H9 (cell line): ENCODE data around the gene ITGAX. TPM values are rescaled to one million over a fixed set of nuclear protein-coding genes. Genes with fewer than 3 reads are reported as not detected.

Experiments used
- DNase-seq: peaks from one replicate; pipeline ENCODE4 v3.0.0-alpha.2; 2017
- H2AFZ ChIP-seq: one replicate; pipeline ENCODE4 v1.6.1; 2013; ENCODE audit warnings: mild to moderate bottlenecking, low read length, control low read depth, moderate library complexity
- H2AK5ac ChIP-seq: 2 replicates; pipeline ENCODE4 v1.6.1; 2013; ENCODE audit warnings: low read length, control low read depth, mixed read lengths; ENCODE audit not compliant: insufficient read length
- H2BK120ac ChIP-seq: one replicate; pipeline ENCODE4 v1.6.1; 2013; ENCODE audit warnings: low read depth, mild to moderate bottlenecking, low read length, control low read depth, inconsistent platforms; ENCODE audit not compliant: poor library complexity, severe bottlenecking
- H2BK12ac ChIP-seq: 2 replicates; pipeline ENCODE4 v1.6.1; 2013; ENCODE audit warnings: low read length, control low read depth, mixed read lengths, low read depth; ENCODE audit not compliant: insufficient read length
- H2BK15ac ChIP-seq: 2 replicates; pipeline ENCODE4 v1.6.1; 2013; ENCODE audit warnings: low read depth, low read length, control low read depth
- H2BK20ac ChIP-seq: one replicate; pipeline ENCODE4 v1.6.1; 2013; ENCODE audit warnings: low read depth, mild to moderate bottlenecking, low read length, control low read depth, inconsistent platforms; ENCODE audit not compliant: poor library complexity, severe bottlenecking
- H2BK5ac ChIP-seq: 2 replicates; pipeline ENCODE4 v1.6.1; 2013; ENCODE audit warnings: low read length, control low read depth, mixed read lengths; ENCODE audit not compliant: insufficient read length
- H3K14ac ChIP-seq: 2 replicates; pipeline ENCODE4 v1.6.1; 2013; ENCODE audit warnings: low read length, control low read depth; ENCODE audit not compliant: insufficient read depth
- H3K18ac ChIP-seq: 2 replicates; pipeline ENCODE4 v1.6.1; 2013; ENCODE audit warnings: low read depth, mild to moderate bottlenecking, mixed read lengths, low read length, control low read depth; ENCODE audit not compliant: insufficient read length
- H3K23ac ChIP-seq: 2 replicates; pipeline ENCODE4 v1.6.1; 2013; ENCODE audit warnings: low read length, control low read depth, mixed read lengths, low read depth; ENCODE audit not compliant: insufficient read length
- H3K23me2 ChIP-seq: 2 replicates; pipeline ENCODE4 v1.6.1; 2013; ENCODE audit warnings: low read depth, mild to moderate bottlenecking, mixed read lengths, low read length, control low read depth; ENCODE audit not compliant: insufficient read length, poor library complexity, severe bottlenecking
- H3K27ac ChIP-seq: 2 replicates; pipeline ENCODE4 v1.5.1; 2013; ENCODE audit warnings: low read length, control low read depth, mixed read lengths, low read depth; ENCODE audit not compliant: insufficient read length
- H3K27me3 ChIP-seq: 2 replicates; pipeline ENCODE4 v1.6.1; 2013; ENCODE audit warnings: low read length, control low read depth, inconsistent platforms; ENCODE audit not compliant: insufficient read depth
- H3K4ac ChIP-seq: 2 replicates; pipeline ENCODE4 v1.6.1; 2013; ENCODE audit warnings: low read depth, mild to moderate bottlenecking, control low read depth, inconsistent platforms, low read length, moderate library complexity
- H3K4me1 ChIP-seq: 2 replicates; pipeline ENCODE4 v1.6.1; 2013; ENCODE audit warnings: low read length, control low read depth, inconsistent platforms; ENCODE audit not compliant: insufficient read depth
- H3K4me2 ChIP-seq: 2 replicates; pipeline ENCODE4 v1.6.1; 2013; ENCODE audit warnings: low read length, control low read depth, mixed read lengths; ENCODE audit not compliant: insufficient read length, insufficient read depth
- H3K56ac ChIP-seq: 2 replicates; pipeline ENCODE4 v1.6.1; 2013; ENCODE audit warnings: low read depth, mild to moderate bottlenecking, mixed read lengths, low read length, control low read depth; ENCODE audit not compliant: insufficient read length
- H3K79me1 ChIP-seq: 2 replicates; pipeline ENCODE4 v1.6.1; 2013; ENCODE audit warnings: low read depth, mild to moderate bottlenecking, moderate library complexity, low read length, control low read depth, inconsistent platforms; ENCODE audit not compliant: insufficient read depth, poor library complexity, severe bottlenecking
- H3K79me2 ChIP-seq: 2 replicates; pipeline ENCODE4 v1.6.1; 2013; ENCODE audit warnings: low read length, control low read depth, inconsistent platforms; ENCODE audit not compliant: insufficient read depth
- H3K9ac ChIP-seq: 2 replicates; pipeline ENCODE4 v1.6.1; 2013; ENCODE audit warnings: low read length, control low read depth, mixed read lengths; ENCODE audit not compliant: insufficient read length; ENCODE audit errors: extremely low read depth
- H3K9me3 ChIP-seq: one replicate; pipeline ENCODE4 v1.6.1; 2013; ENCODE audit warnings: low read depth, low read length, inconsistent platforms; ENCODE audit not compliant: control insufficient read depth
- H3T11ph ChIP-seq: one replicate; pipeline ENCODE4 v1.6.1; 2013; ENCODE audit warnings: mild to moderate bottlenecking, low read length, control low read depth, inconsistent platforms
- H4K20me1 ChIP-seq: one replicate; pipeline ENCODE4 v1.6.1; 2013; ENCODE audit not compliant: control insufficient read depth, insufficient read length, insufficient read depth
- H4K5ac ChIP-seq: 2 replicates; pipeline ENCODE4 v1.6.1; 2013; ENCODE audit warnings: low read depth, mild to moderate bottlenecking, mixed read lengths, low read length, control low read depth; ENCODE audit not compliant: insufficient read length
- H4K8ac ChIP-seq: replicated peaks from 2 replicates; pipeline ENCODE4 v1.6.1; 2013; ENCODE audit warnings: low read length, control low read depth, mixed read lengths, low read depth; ENCODE audit not compliant: insufficient read length
- H4K91ac ChIP-seq: 2 replicates; pipeline ENCODE4 v1.6.1; 2013; ENCODE audit warnings: low read depth, mild to moderate bottlenecking, moderate library complexity, mixed read lengths, low read length, control low read depth; ENCODE audit not compliant: insufficient read length
- H3K27ac Mint-ChIP-seq, 3 experiments: 2 replicates in 2 of 3; 3 replicates in 1 of 3; pipeline ENCODE4 v1.8.0; 2020 to 2021; ENCODE audit warnings: mixed read lengths in 3 of 3, mild to moderate bottlenecking in 1 of 3, moderate library complexity in 1 of 3
- H3K27me3 Mint-ChIP-seq: 2 replicates; pipeline ENCODE4 v1.8.0; 2021; ENCODE audit warnings: low read depth, mild to moderate bottlenecking, moderate library complexity, mixed read lengths
- H3K36me3 Mint-ChIP-seq, 3 experiments: 2 replicates in 2 of 3; 3 replicates in 1 of 3; pipeline ENCODE4 v1.8.0; 2020 to 2021; ENCODE audit warnings: low read depth in 3 of 3, mixed read lengths in 3 of 3; ENCODE audit not compliant: insufficient read depth in 1 of 3
- H3K4me1 Mint-ChIP-seq, 2 experiments: 2 replicates each; pipeline ENCODE4 v1.8.0; 2020; ENCODE audit warnings: mixed read lengths in 2 of 2
- H3K4me3 Mint-ChIP-seq, 2 experiments: 2 replicates in 1 of 2; 3 replicates in 1 of 2; pipeline ENCODE4 v1.8.0; 2020 to 2021; ENCODE audit warnings: mild to moderate bottlenecking in 2 of 2, mixed read lengths in 2 of 2, moderate library complexity in 1 of 2
- H3K9me3 Mint-ChIP-seq, 2 experiments: 2 replicates in 1 of 2; 3 replicates in 1 of 2; pipeline ENCODE4 v1.8.0; 2020; ENCODE audit warnings: mild to moderate bottlenecking in 2 of 2, mixed read lengths in 2 of 2, moderate library complexity in 1 of 2
- CTCF ChIP-seq: fragments of 200-600 bp; sonication (generic); conservative IDR thresholded peaks from 3 replicates; pipeline ENCODE4 v1.8.0; 2021; ENCODE audit warnings: antibody characterized with exemption, mild to moderate bottlenecking
- WGBS: extraction: QIAGEN DNeasy Blood & Tissue Kit; methylation state at CpG from one replicate; pipeline ENCODE4 v1.1.7; 2013; ENCODE audit warnings: missing lambda C conversion rate, low lambda C conversion rate, mixed read lengths; ENCODE audit not compliant: insufficient read length; ENCODE audit errors: extremely low coverage; 5-methylcytosine and 5-hydroxymethylcytosine counted together
- total RNA-seq: library from RNA; stranded (reverse); gene quantifications from 2 replicates; pipeline ENCODE4 v1.2.1, GENCODE V29; 2021

The ITGAX gene
- total RNA-seq, 1 experiment from 2014 or later, result 0.28 TPM

- no peaks in the 10 kb centered on the region for H3K36me3 Mint-ChIP-seq
- DNase-seq, result no peak
- no peak overlapping the region for H3K23ac ChIP-seq
- H3K27ac ChIP-seq, result no peak overlapping the region
- H3K4me1 ChIP-seq, result no peaks in the 10 kb centered on the region
- H2BK120ac ChIP-seq, result no peak overlapping the region
- no peak overlapping the region for H3K4me2 ChIP-seq
- no peak overlapping the region for H3K18ac ChIP-seq
- no peak overlapping the region for H3K9ac ChIP-seq
- no peaks in the 10 kb centered on the region for H3K9me3 ChIP-seq
- H3K27me3 ChIP-seq, result no peaks in the 10 kb centered on the region; the same call in 1 of the 2 replicates
- no peaks in the 10 kb centered on the region for H4K20me1 ChIP-seq
- H3K14ac ChIP-seq, result no peak overlapping the region
- H4K8ac ChIP-seq, result no peak overlapping the region
- H3K4me1 Mint-ChIP-seq, result peaks cover 5 to 6% of the 10 kb centered on the region in 2 experiments; a peak in 3 of 4 replicates
- H2BK12ac ChIP-seq, result no peak overlapping the region
- H2AFZ ChIP-seq, result no peak overlapping the region
- no peak overlapping the region for H3K27ac Mint-ChIP-seq
- no peak overlapping the region for H2AK5ac ChIP-seq
- no peak overlapping the region for H2BK5ac ChIP-seq
- H3K79me1 ChIP-seq, result no peaks in the 10 kb centered on the region
- H3K27me3 Mint-ChIP-seq, result peaks cover 26% of the 10 kb centered on the region
- H2BK15ac ChIP-seq, result no peak overlapping the region
- no peak overlapping the region for H3K4me3 Mint-ChIP-seq
- H3K56ac ChIP-seq, result no peak overlapping the region
- no peak overlapping the region for H3T11ph ChIP-seq
- no peak overlapping the region for H4K91ac ChIP-seq
- no peak overlapping the region for H2BK20ac ChIP-seq
- no peaks in the 10 kb centered on the region for H3K23me2 ChIP-seq
- H3K79me2 ChIP-seq, result no peaks in the 10 kb centered on the region
- no peak overlapping the region for H4K5ac ChIP-seq
- H3K4ac ChIP-seq, result no peak overlapping the region
- no peak for TF ChIP-seq CTCF
- peaks cover 0 to 4% of the 10 kb centered on the region in 2 experiments; a peak in 3 of 5 replicates for H3K9me3 Mint-ChIP-seq
- WGBS, result no CpG with 5 or more reads among the region's 3 CpGs
Measured at GRCh38 chr16:31420037-31420436, 65.1 kb downstream of the ITGAX start.
